HEK293 (cell line): Measurements from ENCODE around the gene OCA2.

Experiments used
- CTCF ChIA-PET: fragments of 350-600 bp; formaldehyde crosslinking; extraction: SDS; loops from one replicate; lab custom pipeline; 2021; ENCODE audit warnings: antibody characterized with exemption; lab: Yijun Ruan, JAX
- POLR2A ChIA-PET: fragments of 300-600 bp; formaldehyde crosslinking; extraction: SDS; loops from one replicate; lab custom pipeline; 2020; ENCODE audit warnings: antibody characterized with exemption, inconsistent platforms; lab: Yijun Ruan, JAX
- H3K27ac ChIP-seq: fragments of 200-500 bp; sonication (Bioruptor generic); 2 replicates; pipeline ENCODE4 v1.5.1; 2014; ENCODE audit warnings: low read depth, low read length, control low read depth, inconsistent platforms; ENCODE audit errors: extremely low read depth
- H3K36me3 ChIP-seq, 2 experiments: fragments of 200-500 bp in 1 of 2; sonication (Bioruptor generic) in 1 of 2; 1 replicate in 1 of 2; 2 replicates in 1 of 2; pipeline ENCODE4 v1.5.1; 2014 to 2017; ENCODE audit warnings: inconsistent platforms in 2 of 2, low read length in 2 of 2; ENCODE audit not compliant: control insufficient read depth in 2 of 2, insufficient read depth in 1 of 2
- H3K4me1 ChIP-seq: fragments of 200-500 bp; sonication (Bioruptor generic); 2 replicates; pipeline ENCODE4 v1.5.1; 2014; ENCODE audit warnings: mild to moderate bottlenecking, low read length, inconsistent platforms; ENCODE audit not compliant: control insufficient read depth, insufficient read depth
- H3K4me3 ChIP-seq: 2 replicates; pipeline ENCODE4 v1.5.1; 2011; ENCODE audit warnings: low read depth, mild to moderate bottlenecking, control low read depth, low read length, moderate library complexity
- H3K9me3 ChIP-seq: fragments of 200-500 bp; sonication (Bioruptor generic); 2 replicates; pipeline ENCODE4 v1.5.1; 2014; ENCODE audit warnings: low read depth, low read length, inconsistent platforms; ENCODE audit not compliant: control insufficient read depth, insufficient read depth
- HOXC10 ChIP-seq: sonication (generic); formaldehyde crosslinking; IDR thresholded peaks from 2 replicates; pipeline ENCODE4 v1.8.1; 2023; ENCODE audit warnings: mild to moderate bottlenecking, missing genetic modification reagents
- KLF8 ChIP-seq: fragments of 450-650 bp; formaldehyde crosslinking; IDR thresholded peaks from 2 replicates; pipeline ENCODE4 v1.5.1; 2016; ENCODE audit warnings: missing biosample characterization, missing genetic modification characterization
- MZF1 ChIP-seq: fragments of 450-650 bp; formaldehyde crosslinking; IDR thresholded peaks from 2 replicates; pipeline ENCODE4 v1.5.1; 2017; ENCODE audit warnings: missing biosample characterization, missing genetic modification characterization, borderline replicate concordance
- OSR2 ChIP-seq: fragments of 450-650 bp; formaldehyde crosslinking; IDR thresholded peaks from 2 replicates; pipeline ENCODE4 v1.5.1; 2016; ENCODE audit warnings: missing biosample characterization, missing genetic modification characterization
- PATZ1 ChIP-seq: fragments of 450-650 bp; formaldehyde crosslinking; IDR thresholded peaks from 2 replicates; pipeline ENCODE4 v1.5.1; 2016; ENCODE audit warnings: missing biosample characterization, missing genetic modification characterization
- SCRT2 ChIP-seq: fragments of 450-650 bp; formaldehyde crosslinking; IDR thresholded peaks from 2 replicates; pipeline ENCODE4 v1.5.1; 2016; ENCODE audit warnings: missing biosample characterization, missing genetic modification characterization
- SP7 ChIP-seq: fragments of 450-650 bp; formaldehyde crosslinking; IDR thresholded peaks from 2 replicates; pipeline ENCODE4 v1.5.1; 2016; ENCODE audit warnings: missing biosample characterization, missing genetic modification characterization
- TCF7L2 ChIP-seq: IDR thresholded peaks from 2 replicates; pipeline ENCODE4 v1.6.1; 2011; ENCODE audit warnings: low read depth, mild to moderate bottlenecking, inconsistent platforms, low read length, moderate library complexity, borderline replicate concordance
- TRIM28 ChIP-seq: IDR thresholded peaks from 2 replicates; pipeline ENCODE4 v1.6.1; 2011; ENCODE audit warnings: low read length, control low read depth, borderline replicate concordance
- ZEB2 ChIP-seq: fragments of 450-650 bp; formaldehyde crosslinking; IDR thresholded peaks from 2 replicates; pipeline ENCODE4 v1.5.1; 2016; ENCODE audit warnings: missing biosample characterization, missing genetic modification characterization
- ZFP37 ChIP-seq: fragments of 450-650 bp; formaldehyde crosslinking; IDR thresholded peaks from 2 replicates; pipeline ENCODE4 v1.5.1; 2016; ENCODE audit warnings: missing biosample characterization, missing genetic modification characterization
- ZNF10 ChIP-seq: fragments of 450-650 bp; formaldehyde crosslinking; IDR thresholded peaks from 2 replicates; pipeline ENCODE4 v1.5.1; 2017; ENCODE audit warnings: missing biosample characterization, missing genetic modification characterization
- ZNF221 ChIP-seq: fragments of 450-650 bp; formaldehyde crosslinking; IDR thresholded peaks from 2 replicates; pipeline ENCODE4 v1.5.1; 2017; ENCODE audit warnings: missing biosample characterization, missing genetic modification characterization, borderline replicate concordance
- ZNF248 ChIP-seq: fragments of 450-650 bp; formaldehyde crosslinking; IDR thresholded peaks from 2 replicates; pipeline ENCODE4 v1.5.1; 2017; ENCODE audit warnings: missing biosample characterization, missing genetic modification characterization
- ZNF311 ChIP-seq: fragments of 450-650 bp; formaldehyde crosslinking; IDR thresholded peaks from 2 replicates; pipeline ENCODE4 v1.5.1; 2017; ENCODE audit warnings: missing biosample characterization, missing genetic modification characterization, borderline replicate concordance
- ZNF335 ChIP-seq: fragments of 450-650 bp; formaldehyde crosslinking; conservative IDR thresholded peaks from 2 replicates; pipeline ENCODE4 v1.5.1; 2016; ENCODE audit warnings: missing biosample characterization, missing genetic modification characterization
- ZNF48 ChIP-seq: fragments of 450-650 bp; formaldehyde crosslinking; IDR thresholded peaks from 2 replicates; pipeline ENCODE4 v1.5.1; 2016; ENCODE audit warnings: missing biosample characterization, missing genetic modification characterization
- ZNF510 ChIP-seq: fragments of 450-650 bp; formaldehyde crosslinking; IDR thresholded peaks from 2 replicates; pipeline ENCODE4 v1.5.1; 2018; ENCODE audit warnings: mild to moderate bottlenecking, missing genetic modification characterization, missing biosample characterization; ENCODE audit not compliant: insufficient replicate concordance
- ZNF558 ChIP-seq: fragments of 450-650 bp; formaldehyde crosslinking; IDR thresholded peaks from 2 replicates; pipeline ENCODE4 v1.5.1; 2016; ENCODE audit warnings: missing biosample characterization, missing genetic modification characterization
- ZNF624 ChIP-seq: fragments of 450-650 bp; formaldehyde crosslinking; IDR thresholded peaks from 2 replicates; pipeline ENCODE4 v1.5.1; 2017; ENCODE audit warnings: missing biosample characterization, missing genetic modification characterization
- ZNF701 ChIP-seq: fragments of 450-650 bp; formaldehyde crosslinking; IDR thresholded peaks from 2 replicates; pipeline ENCODE4 v1.5.1; 2016; ENCODE audit warnings: missing biosample characterization, missing genetic modification characterization
- ZNF76 ChIP-seq: fragments of 450-650 bp; formaldehyde crosslinking; IDR thresholded peaks from 2 replicates; pipeline ENCODE4; 2016; ENCODE audit warnings: low read depth, missing biosample characterization, missing genetic modification characterization, borderline replicate concordance
- ZNF776 ChIP-seq: fragments of 450-650 bp; formaldehyde crosslinking; IDR thresholded peaks from 2 replicates; pipeline ENCODE4 v1.5.0; 2017; ENCODE audit warnings: missing biosample characterization, missing genetic modification characterization, borderline replicate concordance
- ZNF843 ChIP-seq: fragments of 450-650 bp; formaldehyde crosslinking; IDR thresholded peaks from 2 replicates; pipeline ENCODE4 v1.5.1; 2016; ENCODE audit warnings: missing biosample characterization, missing genetic modification characterization
- TF ChIP-seq, protein P1 (sequence below): fragments of 450-650 bp; formaldehyde crosslinking; IDR thresholded peaks from 2 replicates; pipeline ENCODE4 v1.5.1; 2016; ENCODE audit warnings: missing biosample characterization, missing genetic modification characterization, low read depth
- TF ChIP-seq, protein P2 (sequence below): fragments of 450-650 bp; formaldehyde crosslinking; IDR thresholded peaks from 2 replicates; pipeline ENCODE4; 2016; ENCODE audit warnings: missing biosample characterization, missing genetic modification characterization
- TF ChIP-seq, protein P3 (sequence below): fragments of 450-650 bp; formaldehyde crosslinking; IDR thresholded peaks from 2 replicates; pipeline ENCODE4 v1.5.1; 2016; ENCODE audit warnings: missing biosample characterization, missing genetic modification characterization

OCA2 gene

GRCh38 chr15:27983496-27983895 is 115.6 kb downstream of the OCA2 start:
- no peaks in the 10 kb centered on the region for H3K4me1 ChIP-seq
- CTCF ChIA-PET: interaction anchor here (0.6 kb wide), 1 partner anchor 37 kb away, joined by 5 read pairs; no protein-coding TSS in a partner anchor
- no peaks in the 10 kb centered on the region for H3K36me3 ChIP-seq
- TF ChIP-seq HOXC10 (no peak), TCF7L2 (no peak), SP7 (no peak), KLF8 (tag by site-specific recombination) (no peak), TRIM28 (no peak), ZNF48 (tag by site-specific recombination) (no peak), MZF1 (tag by site-specific recombination) (no peak), ZNF776 (no peak), ZNF701 (tag by site-specific recombination) (no peak), ZNF76 (tag by site-specific recombination) (no peak), PATZ1 (tag by site-specific recombination) (no peak), OSR2 (tag by site-specific recombination) (no peak), SCRT2 (no peak), ZNF311 (tag by site-specific recombination) (no peak)
- TF ChIP-seq, protein P1, sequence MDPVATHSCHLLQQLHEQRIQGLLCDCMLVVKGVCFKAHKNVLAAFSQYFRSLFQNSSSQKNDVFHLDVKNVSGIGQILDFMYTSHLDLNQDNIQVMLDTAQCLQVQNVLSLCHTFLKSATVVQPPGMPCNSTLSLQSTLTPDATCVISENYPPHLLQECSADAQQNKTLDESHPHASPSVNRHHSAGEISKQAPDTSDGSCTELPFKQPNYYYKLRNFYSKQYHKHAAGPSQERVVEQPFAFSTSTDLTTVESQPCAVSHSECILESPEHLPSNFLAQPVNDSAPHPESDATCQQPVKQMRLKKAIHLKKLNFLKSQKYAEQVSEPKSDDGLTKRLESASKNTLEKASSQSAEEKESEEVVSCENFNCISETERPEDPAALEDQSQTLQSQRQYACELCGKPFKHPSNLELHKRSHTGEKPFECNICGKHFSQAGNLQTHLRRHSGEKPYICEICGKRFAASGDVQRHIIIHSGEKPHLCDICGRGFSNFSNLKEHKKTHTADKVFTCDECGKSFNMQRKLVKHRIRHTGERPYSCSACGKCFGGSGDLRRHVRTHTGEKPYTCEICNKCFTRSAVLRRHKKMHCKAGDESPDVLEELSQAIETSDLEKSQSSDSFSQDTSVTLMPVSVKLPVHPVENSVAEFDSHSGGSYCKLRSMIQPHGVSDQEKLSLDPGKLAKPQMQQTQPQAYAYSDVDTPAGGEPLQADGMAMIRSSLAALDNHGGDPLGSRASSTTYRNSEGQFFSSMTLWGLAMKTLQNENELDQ (tag by site-specific recombination): no peak
- TF ChIP-seq, protein P2, sequence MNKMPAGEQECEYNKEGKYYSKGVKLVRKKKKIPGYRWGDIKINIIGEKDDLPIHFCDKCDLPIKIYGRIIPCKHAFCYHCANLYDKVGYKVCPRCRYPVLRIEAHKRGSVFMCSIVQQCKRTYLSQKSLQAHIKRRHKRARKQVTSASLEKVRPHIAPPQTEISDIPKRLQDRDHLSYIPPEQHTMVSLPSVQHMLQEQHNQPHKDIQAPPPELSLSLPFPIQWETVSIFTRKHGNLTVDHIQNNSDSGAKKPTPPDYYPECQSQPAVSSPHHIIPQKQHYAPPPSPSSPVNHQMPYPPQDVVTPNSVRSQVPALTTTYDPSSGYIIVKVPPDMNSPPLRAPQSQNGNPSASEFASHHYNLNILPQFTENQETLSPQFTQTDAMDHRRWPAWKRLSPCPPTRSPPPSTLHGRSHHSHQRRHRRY (tag by site-specific recombination): no peak
- no peak overlapping the region for H3K4me3 ChIP-seq
- H3K9me3 ChIP-seq: no peaks in the 10 kb centered on the region
- POLR2A ChIA-PET: no interaction called here
- no peak overlapping the region for H3K27ac ChIP-seq

- Histone ChIP-seq H3K27ac (no peak overlapping the region), H3K4me1 (no peaks in the 10 kb centered on the region), H3K9me3 (no peaks in the 10 kb centered on the region), H3K4me3 (no peak overlapping the region), H3K36me3 (no peaks in the 10 kb centered on the region)
- POLR2A ChIA-PET: no interaction called here
- CTCF ChIA-PET: no interaction called here
- no peak for TF ChIP-seq ZNF10 (tag by site-specific recombination)
- TF ChIP-seq ZNF776: no peak
- TF ChIP-seq ZNF335 (tag by site-specific recombination): no peak
- TF ChIP-seq, protein P2 (tag by site-specific recombination): no peak
- TF ChIP-seq, protein P3, sequence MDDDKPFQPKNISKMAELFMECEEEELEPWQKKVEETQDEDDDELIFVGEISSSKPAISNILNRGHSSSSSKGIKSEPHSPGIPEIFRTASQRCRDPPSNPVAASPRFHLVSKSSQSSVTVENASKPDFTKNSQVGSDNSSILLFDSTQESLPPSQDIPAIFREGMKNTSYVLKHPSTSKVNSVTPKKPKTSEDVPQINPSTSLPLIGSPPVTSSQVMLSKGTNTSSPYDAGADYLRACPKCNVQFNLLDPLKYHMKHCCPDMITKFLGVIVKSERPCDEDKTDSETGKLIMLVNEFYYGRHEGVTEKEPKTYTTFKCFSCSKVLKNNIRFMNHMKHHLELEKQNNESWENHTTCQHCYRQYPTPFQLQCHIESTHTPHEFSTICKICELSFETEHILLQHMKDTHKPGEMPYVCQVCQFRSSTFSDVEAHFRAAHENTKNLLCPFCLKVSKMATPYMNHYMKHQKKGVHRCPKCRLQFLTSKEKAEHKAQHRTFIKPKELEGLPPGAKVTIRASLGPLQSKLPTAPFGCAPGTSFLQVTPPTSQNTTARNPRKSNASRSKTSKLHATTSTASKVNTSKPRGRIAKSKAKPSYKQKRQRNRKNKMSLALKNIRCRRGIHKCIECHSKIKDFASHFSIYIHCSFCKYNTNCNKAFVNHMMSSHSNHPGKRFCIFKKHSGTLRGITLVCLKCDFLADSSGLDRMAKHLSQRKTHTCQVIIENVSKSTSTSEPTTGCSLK (tag by site-specific recombination): no peak
- no peak for TF ChIP-seq MZF1 (tag by site-specific recombination)
- TF ChIP-seq ZNF624 (tag by site-specific recombination): no peak
- TF ChIP-seq ZEB2 (tag by site-specific recombination): no peak
- no peak for TF ChIP-seq ZNF843 (tag by site-specific recombination)
- no peak for TF ChIP-seq ZNF558
- no peak for TF ChIP-seq ZNF510 (tag by site-specific recombination)
- TF ChIP-seq ZNF221 (tag by site-specific recombination): no peak
- TF ChIP-seq ZNF248 (tag by site-specific recombination): no peak
- no peak for TF ChIP-seq ZFP37 (tag by site-specific recombination)
Measured at GRCh38 chr15:27977696-27978095, 121.4 kb downstream of the OCA2 start.
